ENCODE measurements around the gene DUOX1.

Gene DUOX1

DNA sequence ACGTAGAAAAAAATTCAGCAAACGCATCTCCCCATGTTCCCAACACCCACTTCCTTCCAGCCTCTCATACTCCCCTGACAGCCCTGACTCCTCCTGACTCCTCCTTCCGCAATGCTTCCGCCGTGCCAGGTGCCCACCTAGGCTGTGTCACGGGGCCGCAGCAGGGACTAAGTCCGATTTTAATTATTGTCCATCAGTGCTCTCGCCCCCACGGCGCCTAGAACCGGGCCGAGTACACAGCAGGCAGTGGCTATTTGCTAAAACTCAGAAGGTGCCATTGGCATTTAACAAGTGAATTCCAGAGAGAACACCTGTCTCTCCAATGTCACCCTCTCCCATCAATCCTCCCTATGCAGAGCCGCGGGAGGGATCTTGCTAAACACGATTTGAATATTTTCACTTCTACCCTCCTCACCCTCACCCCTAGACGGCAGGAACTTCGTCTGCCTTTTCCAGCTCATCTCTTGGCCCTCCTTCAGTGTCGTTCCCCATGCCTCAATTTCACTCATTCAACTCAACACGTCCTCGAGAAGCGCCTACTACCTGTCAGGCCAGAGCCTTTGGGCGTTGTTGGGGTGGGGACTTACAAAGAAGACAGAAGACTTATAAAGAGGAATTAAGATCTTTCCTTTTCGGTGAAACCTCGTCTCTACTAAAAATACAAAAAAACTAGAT lies 69.5 kb downstream of the DUOX1 start:
- no peaks in the 10 kb centered on the region for H3K27me3 ChIP-seq (ENCODE audit: insufficient read depth, poor library complexity, severe bottlenecking)
- TF ChIP-seq, protein P1, sequence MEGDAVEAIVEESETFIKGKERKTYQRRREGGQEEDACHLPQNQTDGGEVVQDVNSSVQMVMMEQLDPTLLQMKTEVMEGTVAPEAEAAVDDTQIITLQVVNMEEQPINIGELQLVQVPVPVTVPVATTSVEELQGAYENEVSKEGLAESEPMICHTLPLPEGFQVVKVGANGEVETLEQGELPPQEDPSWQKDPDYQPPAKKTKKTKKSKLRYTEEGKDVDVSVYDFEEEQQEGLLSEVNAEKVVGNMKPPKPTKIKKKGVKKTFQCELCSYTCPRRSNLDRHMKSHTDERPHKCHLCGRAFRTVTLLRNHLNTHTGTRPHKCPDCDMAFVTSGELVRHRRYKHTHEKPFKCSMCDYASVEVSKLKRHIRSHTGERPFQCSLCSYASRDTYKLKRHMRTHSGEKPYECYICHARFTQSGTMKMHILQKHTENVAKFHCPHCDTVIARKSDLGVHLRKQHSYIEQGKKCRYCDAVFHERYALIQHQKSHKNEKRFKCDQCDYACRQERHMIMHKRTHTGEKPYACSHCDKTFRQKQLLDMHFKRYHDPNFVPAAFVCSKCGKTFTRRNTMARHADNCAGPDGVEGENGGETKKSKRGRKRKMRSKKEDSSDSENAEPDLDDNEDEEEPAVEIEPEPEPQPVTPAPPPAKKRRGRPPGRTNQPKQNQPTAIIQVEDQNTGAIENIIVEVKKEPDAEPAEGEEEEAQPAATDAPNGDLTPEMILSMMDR (IDR thresholded peaks at IDR 0.05; ENCODE audit: poor library complexity, severe bottlenecking), result peak; percentile 66
- no peaks in the 10 kb centered on the region for H3K4me1 ChIP-seq (ENCODE audit: insufficient read depth, poor library complexity, severe bottlenecking)
- peak; percentile 13 for ATAC-seq (ENCODE audit: low read depth)
- H3K4me3 ChIP-seq (ENCODE audit: severe bottlenecking), result peak overlapping the region; percentile 79
- no peaks in the 10 kb centered on the region for H3K36me3 ChIP-seq (ENCODE audit: low read depth)
- no peak for DNase-seq (ENCODE audit: low spot score)
- H3K9me3 ChIP-seq (ENCODE audit: severe bottlenecking), result no peaks in the 10 kb centered on the region
- peak overlapping the region; percentile 68 for H3K27ac ChIP-seq (ENCODE audit: poor library complexity, severe bottlenecking)

DNA sequence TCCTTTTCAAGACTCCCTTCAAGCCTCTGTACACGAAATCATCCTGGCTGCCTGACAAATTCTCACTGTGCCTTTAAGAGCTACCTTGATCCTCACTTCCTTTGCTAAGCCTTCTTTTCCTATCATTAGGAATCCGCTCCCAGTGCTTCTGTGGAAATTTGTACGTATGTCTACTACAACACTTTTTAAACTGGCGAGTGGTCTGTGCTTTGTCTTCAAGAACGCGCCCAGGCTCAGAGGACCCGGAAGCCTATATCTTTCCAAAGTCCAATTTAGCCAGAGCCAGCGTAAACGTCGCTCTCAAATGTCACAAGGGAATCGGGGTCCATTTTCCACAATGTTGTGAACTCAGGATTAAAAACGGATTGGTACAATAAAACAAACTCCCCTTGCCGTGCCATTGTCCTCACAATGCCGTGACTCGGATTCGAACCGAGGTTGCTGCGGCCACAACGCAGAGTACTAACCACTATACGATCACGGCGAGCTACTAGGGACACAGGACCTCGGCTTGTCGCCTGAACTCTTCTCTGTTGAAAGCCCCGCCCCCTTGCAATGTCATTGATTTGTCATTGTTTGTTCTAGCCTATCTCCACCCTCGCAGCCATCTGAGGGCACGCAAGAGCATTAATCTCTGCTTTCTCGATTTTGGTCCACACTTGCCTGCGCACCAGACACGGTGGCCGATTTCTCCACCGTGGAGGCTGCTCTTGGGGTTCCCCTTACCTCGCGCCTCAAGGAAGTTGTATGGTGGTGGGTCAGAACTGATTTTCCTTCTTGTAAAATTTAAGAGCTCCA lies 70.4 kb downstream of the DUOX1 start:
- DNase-seq (ENCODE audit: low spot score) (peak; percentile 91), ATAC-seq (ENCODE audit: low read depth) (peak; percentile 53)
- Histone ChIP-seq H3K27ac (ENCODE audit: poor library complexity, severe bottlenecking) (peak overlapping the region; percentile 68), H3K36me3 (ENCODE audit: low read depth) (no peaks in the 10 kb centered on the region), H3K4me1 (ENCODE audit: insufficient read depth, poor library complexity, severe bottlenecking) (no peaks in the 10 kb centered on the region), H3K9me3 (ENCODE audit: severe bottlenecking) (no peaks in the 10 kb centered on the region), H3K4me3 (ENCODE audit: severe bottlenecking) (peak overlapping the region; percentile 79), H3K27me3 (ENCODE audit: insufficient read depth, poor library complexity, severe bottlenecking) (no peaks in the 10 kb centered on the region)
- TF ChIP-seq, protein P1 (IDR thresholded peaks at IDR 0.05; ENCODE audit: poor library complexity, severe bottlenecking), result no peak

DNA sequence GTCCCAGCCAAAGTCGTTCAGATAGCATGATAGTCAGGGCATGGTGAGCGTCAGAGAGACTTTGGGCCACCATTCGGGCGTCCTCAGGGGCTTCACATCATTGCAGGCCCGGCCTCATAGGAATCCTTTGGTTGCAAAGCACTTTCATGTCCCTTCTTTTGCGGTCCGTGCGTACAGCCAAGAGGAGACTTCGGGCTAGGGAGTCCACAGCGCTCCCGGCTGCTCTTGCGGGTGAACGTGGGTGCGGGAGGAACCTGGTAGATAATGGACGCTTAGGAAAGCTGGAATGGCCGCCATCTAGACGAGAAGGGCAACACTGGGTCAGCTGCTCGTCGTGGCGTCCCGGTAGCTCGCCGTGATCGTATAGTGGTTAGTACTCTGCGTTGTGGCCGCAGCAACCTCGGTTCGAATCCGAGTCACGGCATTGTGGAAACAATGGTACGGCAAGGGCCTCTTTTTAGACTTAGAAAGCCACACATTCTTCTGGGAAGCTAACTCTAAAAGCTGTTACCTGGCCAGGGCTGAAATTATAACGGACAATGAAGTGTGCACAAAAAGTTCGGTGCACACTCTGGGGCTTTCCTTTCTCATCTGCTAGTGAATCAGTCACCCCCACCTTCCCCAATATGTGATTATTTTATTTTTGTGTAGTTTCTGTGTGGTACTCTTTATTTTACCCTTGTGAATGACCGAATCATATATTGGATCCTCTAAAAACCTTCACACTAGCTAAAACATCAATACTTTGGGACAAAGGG lies 71.2 kb downstream of the DUOX1 start:
- peak; percentile 37 for ATAC-seq (ENCODE audit: low read depth)

DNA sequence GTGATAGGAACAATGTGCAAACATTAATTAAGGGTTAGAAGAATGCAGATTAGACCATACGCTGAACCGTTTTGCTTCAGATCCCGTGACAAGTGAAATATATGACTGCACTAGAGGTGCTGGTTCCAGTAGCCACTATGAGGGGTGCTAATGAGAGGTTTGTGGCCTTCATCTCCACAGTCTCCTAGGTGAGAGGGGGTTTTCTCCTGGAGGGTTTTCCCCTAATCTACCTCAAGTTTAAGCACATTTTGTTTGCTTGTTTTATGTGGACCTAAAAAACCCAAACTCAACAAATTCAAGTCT lies 71.7 kb downstream of the DUOX1 start:
- H3K36me3 ChIP-seq (ENCODE audit: low read depth), result no peaks in the 10 kb centered on the region
- H3K9me3 ChIP-seq (ENCODE audit: severe bottlenecking), result no peaks in the 10 kb centered on the region
- H3K4me1 ChIP-seq (ENCODE audit: insufficient read depth, poor library complexity, severe bottlenecking), result no peaks in the 10 kb centered on the region
- no peak overlapping the region for H3K27ac ChIP-seq (ENCODE audit: poor library complexity, severe bottlenecking)
- no peak for DNase-seq (ENCODE audit: low spot score)
- TF ChIP-seq, protein P1 (IDR thresholded peaks at IDR 0.05; ENCODE audit: poor library complexity, severe bottlenecking), result no peak
- H3K4me3 ChIP-seq (ENCODE audit: severe bottlenecking), result no peak overlapping the region
- no peaks in the 10 kb centered on the region for H3K27me3 ChIP-seq (ENCODE audit: insufficient read depth, poor library complexity, severe bottlenecking)
- no peak for ATAC-seq (ENCODE audit: low read depth)

More for the DNA sequence above, 71.2 kb downstream of the DUOX1 start:
- no peaks in the 10 kb centered on the region for H3K36me3 ChIP-seq (ENCODE audit: low read depth)
- peak overlapping the region; percentile 79 for H3K4me3 ChIP-seq (ENCODE audit: severe bottlenecking)
- H3K27ac ChIP-seq (ENCODE audit: poor library complexity, severe bottlenecking), result peak overlapping the region; percentile 68
- no peaks in the 10 kb centered on the region for H3K4me1 ChIP-seq (ENCODE audit: insufficient read depth, poor library complexity, severe bottlenecking)
- DNase-seq (ENCODE audit: low spot score), result peak; percentile 86
- TF ChIP-seq, protein P1 (IDR thresholded peaks at IDR 0.05; ENCODE audit: poor library complexity, severe bottlenecking), result no peak
- H3K9me3 ChIP-seq (ENCODE audit: severe bottlenecking), result no peaks in the 10 kb centered on the region
- H3K27me3 ChIP-seq (ENCODE audit: insufficient read depth, poor library complexity, severe bottlenecking), result no peaks in the 10 kb centered on the region
